NCI-H2107 (cell line): Measurements from ENCODE around the gene PSD2.

Experiments used
- DNase-seq: peaks from one replicate; lab custom pipeline; 2025; lab: John Stamatoyannopoulos, UW

The PSD2 gene

DNA sequence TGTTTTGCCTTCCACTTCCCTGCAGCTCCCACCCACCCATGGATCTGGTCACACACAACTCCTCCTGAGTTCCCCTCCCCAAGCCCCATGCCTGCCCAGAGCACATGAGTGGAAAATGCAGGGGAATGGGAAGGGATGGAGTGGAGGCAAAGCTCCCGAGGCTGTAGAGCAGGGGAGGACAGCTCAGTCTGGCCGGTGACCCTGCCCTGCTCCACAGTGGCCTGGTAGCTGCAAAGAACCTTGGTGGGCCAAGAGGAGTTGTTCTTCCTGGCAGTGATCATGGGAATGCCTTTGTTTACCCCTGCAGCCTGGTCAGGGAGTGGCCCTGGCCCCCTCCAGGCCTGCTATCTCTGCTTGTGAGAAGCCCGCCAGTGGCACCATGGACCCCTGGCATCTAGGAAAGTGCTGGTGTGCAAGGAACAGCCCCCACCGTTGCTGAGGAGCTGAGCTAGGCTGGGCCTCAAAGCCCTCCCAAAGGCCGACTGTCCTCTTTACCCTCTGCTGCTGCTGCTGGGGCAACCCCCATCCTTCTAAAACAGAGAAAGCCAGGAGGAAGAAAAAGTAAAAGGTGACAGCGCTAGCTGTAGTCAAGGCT is 60.4 kb downstream of the PSD2 start:
- no peak for DNase-seq

DNA sequence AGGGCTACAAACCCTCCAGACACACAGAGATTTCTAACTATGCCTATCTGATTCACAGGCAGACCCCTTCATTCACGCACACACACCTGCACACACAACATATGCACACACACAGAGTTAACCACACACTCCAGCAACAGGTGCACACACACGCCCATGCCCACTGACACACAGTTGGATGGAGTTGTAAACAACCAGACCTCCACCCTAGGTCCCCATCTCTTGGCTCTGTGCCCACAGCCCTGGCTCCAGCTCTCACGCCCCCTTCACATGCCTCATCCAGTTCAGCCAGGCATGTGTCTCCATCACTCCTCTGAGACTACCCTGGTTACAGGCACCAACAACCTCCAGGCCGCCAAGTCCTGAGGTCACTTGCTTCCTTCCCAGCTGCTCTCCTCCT is 61.1 kb downstream of the PSD2 start:
- DNase-seq, result no peak

DNA sequence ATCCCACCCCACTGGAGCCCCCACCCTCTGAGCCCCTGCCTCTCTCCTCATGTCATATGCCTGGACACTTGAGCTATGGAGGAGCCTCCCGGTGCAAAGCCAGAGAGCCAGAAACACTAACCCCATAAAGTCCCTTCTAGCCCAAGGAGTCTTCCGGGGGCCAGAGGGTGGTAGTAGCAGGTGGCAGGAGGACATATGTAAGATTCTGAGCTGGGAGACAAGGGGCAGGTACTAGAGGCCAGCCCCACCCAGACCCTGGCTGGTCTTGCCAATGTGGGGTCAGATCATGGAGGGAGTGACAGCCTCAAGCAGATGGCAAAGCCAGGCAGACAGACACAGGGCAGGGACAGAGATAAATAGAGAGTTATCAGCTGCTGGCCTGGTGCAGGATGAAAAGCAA is 63.4 kb downstream of the PSD2 start:
- DNase-seq, result no peak

DNA sequence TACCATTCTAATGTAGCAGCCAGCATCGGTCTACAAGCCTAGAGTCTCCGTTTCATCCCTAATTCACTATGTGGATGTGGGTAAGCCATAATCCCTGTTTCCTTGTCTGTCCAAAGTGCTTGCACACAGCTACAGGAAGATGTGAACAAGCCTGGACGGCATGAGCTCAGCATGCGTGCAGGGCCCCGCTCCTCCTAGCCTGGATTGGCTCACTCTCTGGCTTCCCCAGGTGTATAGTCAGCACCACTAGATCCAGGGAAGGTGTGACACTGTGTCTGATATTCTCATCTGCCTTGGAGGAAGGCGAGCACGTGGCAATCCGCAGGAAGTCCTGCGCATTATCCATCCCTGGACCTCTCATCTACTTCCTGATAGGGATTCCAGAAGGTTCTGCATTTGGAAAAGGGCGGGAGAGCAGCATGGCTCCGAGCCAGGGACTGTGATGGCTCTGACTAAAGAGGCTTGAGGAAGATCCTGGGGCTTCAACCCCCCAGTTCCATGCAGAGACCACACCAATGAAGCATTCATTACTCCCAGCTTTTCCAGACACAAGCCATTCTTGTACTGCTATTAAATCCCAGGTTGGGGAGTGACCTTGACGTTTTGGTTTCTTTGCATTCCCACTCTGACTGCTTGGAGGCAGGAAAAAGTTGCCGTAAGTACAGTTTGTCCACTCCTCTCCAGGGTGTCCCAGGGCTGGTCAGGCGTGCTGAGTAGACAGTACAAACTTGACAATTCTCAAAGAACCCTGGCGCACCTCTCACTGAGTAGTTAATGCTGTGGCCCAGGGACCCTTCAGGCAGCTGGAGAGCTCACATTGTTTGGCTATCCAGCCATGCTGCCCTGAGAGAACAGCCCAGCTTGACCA is 65.6 kb downstream of the PSD2 start:
- no peak for DNase-seq

DNA sequence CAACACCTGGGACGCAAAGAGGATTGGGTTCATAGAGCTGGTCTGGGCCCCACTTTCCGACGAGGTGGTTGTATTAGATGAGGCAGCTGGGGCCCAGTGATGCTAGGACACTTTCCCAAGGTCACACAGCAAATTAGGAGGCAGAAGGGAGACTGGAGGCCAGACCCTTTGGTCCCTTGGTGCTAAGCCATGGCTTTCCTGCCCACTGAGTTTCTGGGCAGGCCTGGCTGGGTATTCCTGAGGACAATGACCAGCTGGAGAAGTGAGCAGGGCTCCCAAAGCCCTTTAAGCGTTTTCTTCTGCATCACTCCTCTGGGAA is 66.2 kb downstream of the PSD2 start:
- no peak for DNase-seq

DNA sequence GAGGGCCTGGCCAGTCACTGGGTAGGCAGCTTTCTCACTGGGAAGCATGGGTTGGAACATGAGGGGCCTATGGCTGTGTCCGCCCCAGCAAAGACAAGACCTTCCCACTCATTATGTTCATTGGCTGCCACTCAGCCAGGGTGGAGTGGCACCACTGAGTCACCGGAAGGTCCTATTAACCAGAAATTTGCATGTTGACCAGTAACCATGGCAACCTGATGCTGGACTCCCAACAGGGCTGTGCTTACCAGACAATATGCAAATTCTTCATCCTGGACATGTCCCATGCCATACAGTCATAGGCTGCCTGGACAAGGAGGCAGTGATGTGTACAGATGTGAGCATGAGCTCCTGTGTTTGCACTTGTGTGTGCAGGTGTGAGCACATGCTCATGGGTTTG is 66.7 kb downstream of the PSD2 start:
- DNase-seq, result no peak

DNA sequence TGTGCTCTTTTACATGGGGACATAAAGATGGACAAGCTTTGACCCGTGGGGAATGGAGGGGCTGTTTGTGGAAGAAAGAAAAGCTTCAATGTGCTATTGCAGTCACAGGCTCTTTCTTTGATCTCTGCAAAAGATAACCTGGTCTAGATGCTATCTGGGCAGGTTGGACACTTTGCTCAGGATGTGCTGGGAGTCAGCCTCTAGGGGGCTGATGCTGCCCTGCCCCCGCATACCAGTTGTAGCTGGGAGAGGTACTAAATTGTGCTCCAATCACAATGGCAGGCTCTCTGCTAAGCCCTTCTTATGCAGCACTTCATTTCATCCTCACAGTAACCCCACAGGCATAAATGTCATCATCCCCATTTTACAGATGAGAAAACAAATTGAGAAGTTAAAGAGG is 67.2 kb downstream of the PSD2 start:
- DNase-seq, result no peak

DNA sequence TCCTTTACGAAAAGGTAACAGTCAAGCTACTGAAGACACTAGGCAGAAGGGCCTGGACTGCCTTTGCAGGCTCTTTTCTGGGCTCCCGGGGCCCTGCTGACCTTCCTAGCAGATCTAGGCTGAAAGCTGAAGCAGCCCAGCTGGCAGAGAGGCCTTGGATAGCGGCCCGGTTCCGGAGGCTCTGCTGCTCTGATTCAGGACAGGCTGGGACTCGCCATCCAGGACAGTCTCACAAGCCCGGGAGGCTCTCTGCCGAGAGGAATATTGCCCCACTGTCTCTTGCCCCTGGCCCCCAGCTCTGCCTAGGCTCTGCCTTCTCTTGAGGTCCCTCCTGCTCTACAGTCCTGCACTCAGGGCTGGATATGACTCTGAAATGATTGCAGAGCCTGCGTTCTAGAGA is 67.8 kb downstream of the PSD2 start:
- no peak for DNase-seq

DNA sequence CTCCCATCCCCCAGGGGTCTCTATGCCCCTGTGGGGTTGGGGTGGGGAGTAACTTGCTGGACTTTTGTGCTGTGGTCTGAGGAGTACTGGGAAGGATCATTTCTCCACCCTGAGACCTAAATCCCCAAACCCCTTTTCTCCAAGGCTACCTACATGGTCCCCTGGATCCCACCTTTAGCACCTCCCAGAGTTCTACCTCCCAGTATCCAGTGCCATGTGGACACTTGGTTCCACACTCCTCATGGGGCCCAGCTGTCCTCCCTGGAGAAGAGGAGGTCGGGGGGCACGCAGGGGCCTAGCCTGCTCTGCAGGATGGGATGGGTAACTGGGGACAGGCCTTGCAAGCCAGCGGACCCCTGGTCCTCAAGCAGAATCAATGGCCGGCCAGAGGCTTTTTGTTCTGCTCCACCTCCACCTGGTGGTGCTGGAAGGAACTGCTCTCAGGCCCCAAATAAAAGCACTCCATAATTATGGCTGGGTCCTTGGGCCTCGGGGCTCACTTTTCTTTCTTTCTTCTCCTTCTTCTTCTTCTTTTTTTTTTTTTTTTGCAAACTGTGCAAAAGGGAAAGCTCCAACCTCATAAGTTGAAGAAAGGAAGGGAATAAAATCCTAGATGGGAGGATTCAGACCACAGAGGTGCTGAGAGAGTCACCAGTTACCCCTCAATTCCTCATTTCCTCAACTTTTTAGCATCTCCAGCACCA is 68.4 kb downstream of the PSD2 start:
- DNase-seq, result no peak

DNA sequence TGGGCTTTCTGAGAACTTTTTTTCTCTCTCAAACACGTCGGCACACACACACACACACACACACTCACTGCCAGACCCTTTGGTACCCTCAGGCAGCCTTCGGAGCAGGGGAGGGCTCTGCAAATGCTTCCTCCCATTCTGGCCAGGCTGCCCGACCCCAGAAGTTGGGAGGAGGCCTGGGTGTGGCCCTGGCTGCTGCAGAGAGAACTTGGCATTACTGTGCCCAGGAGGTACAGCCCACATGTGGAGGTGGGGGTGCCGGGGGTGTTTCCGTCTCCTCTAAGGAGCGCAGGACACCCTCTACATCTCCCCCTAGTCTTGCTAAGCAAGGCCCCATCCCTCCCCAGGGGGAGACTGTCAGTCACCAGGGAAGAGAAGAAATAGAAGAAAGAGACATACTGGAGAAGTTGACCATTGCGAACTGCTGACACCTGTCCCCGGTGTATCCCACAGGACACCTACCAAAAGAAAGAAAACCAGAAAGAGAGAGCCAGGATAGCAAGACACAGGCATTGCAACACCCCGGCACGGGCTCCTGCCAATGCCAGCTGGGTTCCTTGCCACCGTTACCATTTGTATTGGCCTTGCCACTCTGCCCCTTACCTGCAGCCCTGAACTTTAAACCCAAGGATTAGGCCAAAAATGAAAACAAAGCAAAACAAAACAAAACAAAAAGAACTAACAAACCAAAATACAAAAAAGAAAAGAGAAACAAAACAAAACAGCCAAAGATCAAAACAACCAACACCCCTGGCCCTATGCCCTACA is 69.3 kb downstream of the PSD2 start:
- no peak for DNase-seq

DNA sequence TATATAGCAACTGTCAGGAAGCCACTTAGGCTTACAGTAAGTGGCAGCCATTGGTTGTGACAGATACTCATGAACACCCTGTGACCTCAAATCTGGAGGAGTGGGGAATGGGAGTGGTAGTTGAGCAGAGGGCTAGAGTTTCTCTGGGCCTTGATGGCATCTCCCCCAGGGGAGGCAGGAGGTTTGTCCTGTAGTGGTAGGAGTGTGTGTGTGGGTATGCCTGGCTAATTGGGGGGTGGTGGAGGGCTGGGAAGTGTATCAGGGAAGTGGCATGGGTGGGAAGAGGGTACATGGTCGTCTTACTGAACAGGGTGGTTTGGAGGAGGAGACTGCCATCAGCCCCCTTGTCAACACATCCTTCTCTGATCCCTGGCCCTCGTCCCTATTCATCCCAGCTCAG is 71.5 kb downstream of the PSD2 start:
- no peak for DNase-seq

DNA sequence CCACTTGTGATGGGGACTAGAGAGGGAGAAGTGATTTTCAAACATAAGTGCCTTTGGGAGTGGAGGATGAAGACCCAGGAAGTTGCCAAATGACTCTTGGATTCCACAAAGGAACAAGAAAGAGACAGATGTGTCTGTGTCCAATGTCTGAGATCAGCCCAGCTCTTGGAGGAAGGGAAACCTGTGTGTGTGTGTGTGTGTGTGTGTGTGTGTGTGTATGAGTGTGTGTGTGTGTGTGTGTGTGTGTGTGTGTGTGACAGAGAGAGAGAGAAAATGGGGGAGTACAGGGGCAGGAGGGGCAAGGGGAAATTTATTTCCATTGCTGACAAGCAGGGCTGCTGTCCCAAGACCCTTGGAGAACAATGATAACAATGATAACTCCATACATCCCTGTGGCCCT is 72.0 kb downstream of the PSD2 start:
- no peak for DNase-seq

DNA sequence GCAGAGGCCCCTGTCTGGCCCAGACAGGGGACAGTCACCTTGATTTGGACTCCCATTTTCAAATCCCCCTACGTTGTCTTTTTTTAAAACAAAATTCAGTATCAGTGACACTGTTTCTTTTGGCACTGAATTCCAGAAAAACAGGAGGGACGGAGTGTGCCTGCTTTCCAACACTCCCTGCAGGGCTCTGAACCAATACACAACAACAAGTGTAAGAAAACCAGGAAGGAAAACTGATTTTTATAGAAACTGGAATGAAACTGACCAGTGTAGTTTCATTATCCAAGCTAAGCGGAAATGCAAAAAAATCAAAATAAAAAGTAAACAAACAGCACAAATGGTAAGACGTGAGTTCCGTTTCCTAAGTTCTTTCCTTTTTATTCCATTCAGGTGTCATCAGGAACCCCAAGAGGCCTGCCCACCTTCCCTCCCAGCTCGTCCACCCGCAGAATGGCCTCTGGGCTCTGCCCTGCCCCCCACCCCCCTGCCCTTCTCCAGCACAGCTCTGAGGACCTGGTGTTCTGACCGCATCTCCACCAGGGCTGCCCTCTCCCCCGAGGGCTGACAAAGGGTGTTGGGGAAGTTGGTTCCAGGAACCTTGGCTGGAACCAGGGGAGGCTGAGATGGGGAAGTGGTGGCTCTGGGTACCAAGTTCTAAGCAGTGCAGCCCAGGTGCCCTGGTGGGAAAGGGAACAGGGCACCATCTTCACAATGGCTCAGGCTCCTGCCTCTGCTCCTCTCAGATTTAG is 73.6 kb downstream of the PSD2 start:
- DNase-seq, result no peak

DNA sequence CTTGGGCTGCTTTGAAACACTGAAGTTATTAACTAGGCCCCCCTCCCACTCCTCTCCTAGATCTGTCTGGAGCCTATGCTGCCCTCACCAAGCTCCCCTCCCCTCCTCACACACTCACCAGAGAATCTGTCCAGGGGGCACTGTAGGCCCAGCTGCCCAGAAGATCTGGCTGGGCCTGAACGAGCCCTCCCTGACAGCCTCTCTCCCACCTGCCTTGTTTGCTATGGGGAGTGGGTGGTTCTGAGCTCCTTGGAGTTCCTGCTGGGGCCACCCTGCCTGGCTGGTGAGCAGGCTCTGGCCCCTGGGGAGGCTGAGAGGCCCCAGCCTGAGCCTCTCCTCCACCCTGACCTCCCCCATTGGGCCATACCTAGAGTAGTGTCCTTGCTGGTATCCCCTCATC is 75.1 kb downstream of the PSD2 start:
- DNase-seq, result no peak

DNA sequence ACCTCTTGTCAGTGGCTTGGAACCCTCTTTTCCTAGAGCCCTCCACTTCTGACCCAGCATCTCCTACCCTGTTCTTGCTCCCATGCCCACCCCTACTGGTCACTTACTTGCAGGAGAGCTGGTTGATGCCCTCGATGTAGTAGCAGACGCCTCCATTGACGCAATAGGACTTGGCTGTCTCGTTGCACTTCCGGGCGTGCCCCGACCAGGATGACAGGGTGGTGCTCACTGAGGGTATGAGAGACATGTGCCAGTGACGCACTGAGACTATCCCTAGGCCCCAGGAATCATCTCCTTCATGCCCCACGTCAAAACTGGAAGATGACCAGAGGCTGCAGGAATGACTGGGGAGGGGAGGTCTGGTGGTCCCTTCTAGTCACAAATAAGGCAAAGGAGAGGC is 76.0 kb downstream of the PSD2 start:
- DNase-seq, result no peak

DNA sequence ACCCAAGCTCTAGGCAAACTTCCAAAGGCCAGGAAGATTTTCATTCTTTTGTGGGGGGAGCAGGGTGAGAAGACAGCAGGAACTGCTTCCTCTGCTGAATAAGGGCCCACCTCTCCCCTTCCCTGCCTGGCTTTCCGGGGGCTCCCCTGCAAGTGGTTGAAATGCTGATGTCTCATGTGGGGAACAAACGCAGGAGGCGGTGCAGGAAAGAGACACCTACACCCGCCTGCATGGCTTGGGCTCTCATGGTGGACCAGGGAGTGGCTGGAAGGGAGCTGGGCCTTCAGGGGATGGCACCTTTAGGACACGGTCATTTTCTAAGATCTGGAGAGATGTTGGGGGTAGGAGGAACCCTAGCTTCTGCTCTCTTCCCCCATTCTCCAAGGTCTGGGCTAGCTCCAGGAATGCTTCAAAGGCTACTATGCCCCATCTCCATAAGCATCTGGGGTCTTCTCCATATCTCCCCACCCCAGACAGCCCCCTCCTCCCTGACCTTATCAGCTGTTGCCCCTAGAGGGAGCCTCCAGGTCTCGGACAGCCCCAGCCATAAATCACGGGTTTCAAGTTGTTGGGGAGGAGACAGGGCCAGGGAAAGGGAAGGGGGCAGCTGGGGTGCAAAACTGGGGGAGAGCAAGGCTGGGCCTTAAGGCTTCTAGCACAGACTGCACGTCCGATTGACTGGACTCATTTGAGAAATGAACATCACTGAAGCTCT is 76.6 kb downstream of the PSD2 start:
- DNase-seq, result no peak

DNA sequence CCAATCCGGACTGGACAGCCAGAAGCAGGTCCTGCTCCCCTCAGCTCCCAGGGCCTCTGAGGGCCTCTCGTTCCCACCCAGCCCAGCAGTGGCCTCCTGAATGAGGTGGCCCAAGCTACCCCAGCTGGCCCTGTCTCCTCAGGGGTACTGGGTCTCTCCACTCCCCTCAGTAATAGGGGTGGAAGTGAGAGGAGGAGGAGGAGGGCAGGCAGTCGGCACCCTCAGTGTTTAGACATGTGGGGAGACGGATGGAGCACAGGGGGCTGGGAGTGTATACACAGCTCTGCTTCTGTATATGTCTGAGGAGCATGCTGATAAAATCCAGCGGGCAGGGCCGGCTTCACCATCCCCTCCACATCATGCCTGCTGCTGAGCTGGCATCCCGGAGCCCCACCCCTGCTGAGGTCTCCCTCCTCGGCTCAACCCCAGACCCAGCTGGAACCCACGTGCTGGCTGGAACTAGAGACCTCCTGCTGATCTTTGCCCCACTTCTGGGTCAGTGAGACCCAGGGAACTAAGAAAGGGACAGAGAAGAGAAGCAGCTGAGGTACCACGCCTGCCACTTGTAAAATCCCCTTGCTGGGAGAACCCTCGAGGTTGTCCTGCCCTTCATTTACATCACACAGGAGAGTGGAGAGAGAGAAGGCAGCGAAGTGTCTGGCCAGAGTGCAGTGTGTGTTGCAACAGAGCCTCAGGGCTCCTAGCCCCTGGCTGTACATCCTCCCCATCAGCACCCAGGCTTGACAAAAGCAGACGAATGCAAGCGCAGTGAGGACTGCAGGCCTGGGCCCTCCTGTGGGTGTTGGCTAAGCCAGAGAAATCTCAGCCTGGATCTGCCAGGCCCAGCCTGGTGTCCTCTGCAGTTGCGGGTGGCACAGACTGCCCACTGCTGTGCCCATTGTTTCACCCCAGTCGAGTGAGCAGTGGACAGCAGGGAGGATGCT is 77.5 kb downstream of the PSD2 start:
- DNase-seq, result no peak

DNA sequence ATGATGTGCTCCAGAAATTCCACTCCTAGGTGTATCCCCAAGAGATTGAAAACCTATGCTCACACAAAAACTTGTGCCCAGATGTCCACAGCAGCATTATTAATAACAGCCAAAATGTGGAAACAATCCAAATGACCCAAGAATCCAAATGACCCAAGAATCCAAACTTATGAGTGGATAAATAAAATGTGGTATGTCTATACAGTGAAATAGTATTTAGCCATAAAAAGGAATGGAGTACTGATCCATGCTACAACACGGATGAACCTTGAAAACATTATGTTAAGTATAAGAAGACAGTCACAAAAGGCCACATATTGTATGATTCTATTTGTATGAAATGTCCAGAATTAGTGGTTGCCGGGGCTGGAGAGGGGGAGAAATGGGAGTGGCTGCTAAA is 80.3 kb downstream of the PSD2 start:
- no peak for DNase-seq

DNA sequence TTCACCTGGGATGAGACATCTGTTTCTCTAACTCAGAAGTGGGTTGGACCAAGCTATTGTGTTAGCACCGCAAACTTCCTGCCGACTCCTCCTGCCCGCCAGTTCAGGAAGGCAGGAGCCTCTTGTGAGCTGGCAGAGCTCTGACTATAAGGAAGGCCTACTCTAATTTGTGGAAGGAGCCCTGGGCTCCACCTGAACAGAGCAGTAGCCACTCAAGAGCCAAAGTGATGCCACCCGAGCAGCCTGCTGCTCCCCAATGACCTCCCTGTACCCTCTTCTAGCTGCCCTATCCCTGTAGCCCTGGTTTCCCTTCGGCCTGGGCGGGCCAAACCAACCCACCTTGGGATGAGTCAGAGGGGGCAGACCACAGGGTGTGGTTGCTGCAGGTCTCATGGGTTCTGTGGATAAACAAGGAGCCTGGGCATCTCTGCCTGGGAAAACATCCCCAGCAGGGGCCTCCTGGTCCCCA is 81.6 kb downstream of the PSD2 start:
- no peak for DNase-seq

DNA sequence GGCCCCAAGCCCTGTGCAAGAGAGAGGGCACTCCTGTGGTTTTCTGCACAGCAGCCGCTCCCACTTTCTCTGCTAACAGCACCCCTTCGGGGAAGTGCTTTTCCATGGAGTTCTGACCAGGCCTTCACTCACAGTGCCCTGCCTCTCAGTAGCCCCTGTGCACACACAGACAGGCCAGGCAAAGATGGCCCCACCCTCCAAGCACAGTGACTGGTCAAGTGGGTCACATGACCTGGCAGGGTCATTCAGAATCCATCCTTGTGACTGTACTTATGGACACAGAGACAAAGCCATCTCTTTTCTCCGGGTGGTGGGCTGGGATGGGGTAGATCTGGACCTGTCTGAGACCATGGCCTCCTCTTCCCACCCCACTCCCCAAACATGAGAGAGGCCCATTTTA is 82.5 kb downstream of the PSD2 start:
- DNase-seq, result no peak
